ENCODE results near the gene LCE1D.

The LCE1D gene

GRCh38 chr1:152811050-152811449 is 14.5 kb downstream of the LCE1D start:
- no peak overlapping the region for H3K4me3 ChIP-seq (ENCODE audit: low read depth, low read length)

GRCh38 chr1:152811671-152812070 is 15.2 kb downstream of the LCE1D start, which contains the start of gene LCE1B:
Gene LCE1B, plus strand, starts transcription at chr1:152811971. Its CDS starts 476 bp downstream, at chr1:152812447.
- no peak within 1 kb of the TSS for H3K4me3 ChIP-seq (ENCODE audit: low read depth, low read length)

GRCh38 chr1:152817309-152817708 is 20.8 kb downstream of the LCE1D start:
- H3K4me3 ChIP-seq (ENCODE audit: low read depth, low read length): no peak overlapping the region

GRCh38 chr1:152823294-152823693 is 26.8 kb downstream of the LCE1D start:
- no peak overlapping the region for H3K4me3 ChIP-seq (ENCODE audit: low read depth, low read length)

GRCh38 chr1:152824964-152825363 is 28.4 kb downstream of the LCE1D start:
- no peak overlapping the region for H3K4me3 ChIP-seq (ENCODE audit: low read depth, low read length)

- H3K4me3 ChIP-seq (ENCODE audit: low read depth, low read length): no peak within 1 kb of the TSS
Measured at GRCh38 chr1:152827173-152827572, 30.7 kb downstream of the LCE1D start, which contains the start of gene LCE1A. Gene LCE1A, plus strand, starts transcription at chr1:152827473. Its CDS starts 0 bp downstream, at chr1:152827473.

- no peak overlapping the region for H3K4me3 ChIP-seq (ENCODE audit: low read depth, low read length)
Measured at GRCh38 chr1:152836870-152837269, 40.3 kb downstream of the LCE1D start.

- no peak within 1 kb of the TSS for H3K4me3 ChIP-seq (ENCODE audit: low read depth, low read length)
Measured at GRCh38 chr1:152842556-152842955, 46.0 kb downstream of the LCE1D start, which contains the start of gene LCE6A. Gene LCE6A, plus strand, starts transcription at chr1:152842856. Its CDS starts 665 bp downstream, at chr1:152843521.

Data from iPS-11a (cell line).